ENCODE data around the gene IPPK. TPM values are rescaled to one million over a fixed set of nuclear protein-coding genes. Genes with fewer than 3 reads are reported as not detected.

IPPK gene
- total RNA-seq, 1 experiment from 2014 or later = 5.4 TPM

DNA sequence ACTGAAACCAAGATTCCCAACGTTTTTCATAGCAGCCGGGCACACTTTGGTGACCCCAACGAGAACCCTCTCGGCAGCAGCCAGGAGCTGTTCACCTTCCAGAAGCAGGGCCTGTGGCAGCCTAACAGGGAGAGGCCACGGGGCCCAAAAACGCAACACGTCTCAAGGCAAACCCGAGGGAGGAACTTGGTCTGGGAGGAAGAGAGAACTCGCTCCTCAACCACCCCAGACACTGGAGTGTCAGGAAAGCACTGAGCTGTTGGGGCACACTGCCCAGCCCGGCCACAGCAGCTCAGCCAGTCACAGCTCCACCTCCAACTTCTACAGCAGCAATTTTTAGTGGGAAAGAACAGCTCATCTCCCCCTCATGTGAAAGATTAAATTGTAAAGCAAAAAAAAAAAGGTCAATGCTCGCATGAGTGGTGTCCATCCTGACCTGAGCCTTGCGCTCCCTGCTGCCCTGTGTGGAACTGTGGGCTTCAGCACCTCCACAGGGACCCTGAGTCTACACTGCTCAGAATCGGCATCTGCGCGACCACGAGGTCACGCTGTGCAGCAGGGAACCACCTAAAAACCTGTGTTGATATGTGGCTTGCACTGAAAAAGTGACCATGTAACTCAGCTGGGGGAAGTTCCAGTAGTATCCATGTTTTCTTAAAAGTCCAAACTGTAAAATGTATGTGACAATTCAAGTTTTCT, 55.0 kb downstream of the IPPK start:
- H3K27ac ChIP-seq (ENCODE audit: low read length) = no peak overlapping the region
- CTCF ChIA-PET = no interaction called here
- POLR2A ChIA-PET = interaction anchor here (0.6 kb wide), 1 partner anchor 172 kb away, joined by 10 read pairs; no protein-coding TSS in a partner anchor

DNA sequence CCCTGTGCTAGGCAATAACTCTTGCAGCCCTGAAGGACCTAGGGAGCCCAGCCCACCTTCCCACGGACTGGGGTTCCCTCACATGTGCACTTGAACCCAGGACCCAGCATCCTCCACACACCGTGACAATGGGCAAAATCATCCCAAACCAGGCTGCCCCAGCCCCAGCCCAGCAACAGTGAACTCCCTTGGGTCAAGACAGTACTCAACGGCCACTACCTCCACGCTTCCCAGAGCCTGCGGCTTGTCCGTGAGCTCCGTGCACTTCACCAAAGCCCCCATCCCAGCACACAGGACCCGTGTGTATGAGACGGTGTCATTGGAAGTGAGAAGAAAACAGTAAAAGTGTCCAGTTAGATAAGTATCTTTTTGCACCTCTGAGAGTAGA, 55.8 kb downstream of the IPPK start:
- no TSS peak for BruUV-seq (replicated peaks)
- in situ Hi-C loops (cut with HindIII; ENCODE audit: low pct_unique_long_range_greater_than_20kb, low sequenced_read_pairs) = no loop called here
- peaks cover 3% of the 10 kb centered on the region; the same call in 1 of the 2 replicates for H3K36me3 ChIP-seq (ENCODE audit: control insufficient read depth, insufficient read depth, low read length)
- CTCF ChIA-PET = no interaction called here
- H3K27ac ChIP-seq (ENCODE audit: low read length) = no peak overlapping the region
- no peaks in the 10 kb centered on the region for H3K27me3 ChIP-seq (ENCODE audit: control insufficient read depth, insufficient read depth, low read length)
- H3K9me3 ChIP-seq (ENCODE audit: control insufficient read depth, insufficient read depth, low read depth, low read length) = no peaks in the 10 kb centered on the region
- TF ChIP-seq TCF7L2 (IDR thresholded peaks at IDR 0.05; ENCODE audit: low read depth, low read length) (no peak), SIN3A (IDR thresholded peaks at IDR 0.05; ENCODE audit: borderline replicate concordance, insufficient read depth, low read depth, low read length) (no peak), POLR2AphosphoS5 (IDR thresholded peaks at IDR 0.05; ENCODE audit: low read depth, low read length) (no peak)
- TF ChIP-seq, protein P1, sequence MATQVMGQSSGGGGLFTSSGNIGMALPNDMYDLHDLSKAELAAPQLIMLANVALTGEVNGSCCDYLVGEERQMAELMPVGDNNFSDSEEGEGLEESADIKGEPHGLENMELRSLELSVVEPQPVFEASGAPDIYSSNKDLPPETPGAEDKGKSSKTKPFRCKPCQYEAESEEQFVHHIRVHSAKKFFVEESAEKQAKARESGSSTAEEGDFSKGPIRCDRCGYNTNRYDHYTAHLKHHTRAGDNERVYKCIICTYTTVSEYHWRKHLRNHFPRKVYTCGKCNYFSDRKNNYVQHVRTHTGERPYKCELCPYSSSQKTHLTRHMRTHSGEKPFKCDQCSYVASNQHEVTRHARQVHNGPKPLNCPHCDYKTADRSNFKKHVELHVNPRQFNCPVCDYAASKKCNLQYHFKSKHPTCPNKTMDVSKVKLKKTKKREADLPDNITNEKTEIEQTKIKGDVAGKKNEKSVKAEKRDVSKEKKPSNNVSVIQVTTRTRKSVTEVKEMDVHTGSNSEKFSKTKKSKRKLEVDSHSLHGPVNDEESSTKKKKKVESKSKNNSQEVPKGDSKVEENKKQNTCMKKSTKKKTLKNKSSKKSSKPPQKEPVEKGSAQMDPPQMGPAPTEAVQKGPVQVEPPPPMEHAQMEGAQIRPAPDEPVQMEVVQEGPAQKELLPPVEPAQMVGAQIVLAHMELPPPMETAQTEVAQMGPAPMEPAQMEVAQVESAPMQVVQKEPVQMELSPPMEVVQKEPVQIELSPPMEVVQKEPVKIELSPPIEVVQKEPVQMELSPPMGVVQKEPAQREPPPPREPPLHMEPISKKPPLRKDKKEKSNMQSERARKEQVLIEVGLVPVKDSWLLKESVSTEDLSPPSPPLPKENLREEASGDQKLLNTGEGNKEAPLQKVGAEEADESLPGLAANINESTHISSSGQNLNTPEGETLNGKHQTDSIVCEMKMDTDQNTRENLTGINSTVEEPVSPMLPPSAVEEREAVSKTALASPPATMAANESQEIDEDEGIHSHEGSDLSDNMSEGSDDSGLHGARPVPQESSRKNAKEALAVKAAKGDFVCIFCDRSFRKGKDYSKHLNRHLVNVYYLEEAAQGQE (IDR thresholded peaks at IDR 0.05; ENCODE audit: insufficient read depth in 1 of 2, low read depth in 2 of 2, low read length in 1 of 2) = no peak
- TF ChIP-seq, protein P2, sequence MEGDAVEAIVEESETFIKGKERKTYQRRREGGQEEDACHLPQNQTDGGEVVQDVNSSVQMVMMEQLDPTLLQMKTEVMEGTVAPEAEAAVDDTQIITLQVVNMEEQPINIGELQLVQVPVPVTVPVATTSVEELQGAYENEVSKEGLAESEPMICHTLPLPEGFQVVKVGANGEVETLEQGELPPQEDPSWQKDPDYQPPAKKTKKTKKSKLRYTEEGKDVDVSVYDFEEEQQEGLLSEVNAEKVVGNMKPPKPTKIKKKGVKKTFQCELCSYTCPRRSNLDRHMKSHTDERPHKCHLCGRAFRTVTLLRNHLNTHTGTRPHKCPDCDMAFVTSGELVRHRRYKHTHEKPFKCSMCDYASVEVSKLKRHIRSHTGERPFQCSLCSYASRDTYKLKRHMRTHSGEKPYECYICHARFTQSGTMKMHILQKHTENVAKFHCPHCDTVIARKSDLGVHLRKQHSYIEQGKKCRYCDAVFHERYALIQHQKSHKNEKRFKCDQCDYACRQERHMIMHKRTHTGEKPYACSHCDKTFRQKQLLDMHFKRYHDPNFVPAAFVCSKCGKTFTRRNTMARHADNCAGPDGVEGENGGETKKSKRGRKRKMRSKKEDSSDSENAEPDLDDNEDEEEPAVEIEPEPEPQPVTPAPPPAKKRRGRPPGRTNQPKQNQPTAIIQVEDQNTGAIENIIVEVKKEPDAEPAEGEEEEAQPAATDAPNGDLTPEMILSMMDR (IDR thresholded peaks at IDR 0.05) = no peak
- H3K4me3 ChIP-seq (ENCODE audit: low read depth in 2 of 2, low read length in 2 of 2) = no peak overlapping the region
- POLR2A ChIA-PET = no interaction called here
- DNase-seq (ENCODE audit: low read depth, low spot score) (no peak), ATAC-seq (no peak)
- intact Hi-C loops (cut with micrococcal nuclease; ENCODE audit: unreplicated experiment) = no loop called here
- no peaks in the 10 kb centered on the region for H3K4me1 ChIP-seq (ENCODE audit: control insufficient read depth, insufficient read depth, low read length)

More for the DNA sequence above, 55.0 kb downstream of the IPPK start:
- DNase-seq (ENCODE audit: low read depth, low spot score) = no peak
- Histone ChIP-seq H3K4me1 (ENCODE audit: control insufficient read depth, insufficient read depth, low read length) (no peaks in the 10 kb centered on the region), H3K9me3 (ENCODE audit: control insufficient read depth, insufficient read depth, low read depth, low read length) (no peaks in the 10 kb centered on the region), H3K36me3 (ENCODE audit: control insufficient read depth, insufficient read depth, low read length) (peaks cover 3% of the 10 kb centered on the region; the same call in 1 of the 2 replicates), H3K4me3 (ENCODE audit: low read depth in 2 of 2, low read length in 2 of 2) (no peak overlapping the region), H3K27me3 (ENCODE audit: control insufficient read depth, insufficient read depth, low read length) (no peaks in the 10 kb centered on the region)
- no TSS peak for BruUV-seq (replicated peaks)
- in situ Hi-C loops (cut with HindIII; ENCODE audit: low pct_unique_long_range_greater_than_20kb, low sequenced_read_pairs) = no loop called here
- intact Hi-C loops (cut with micrococcal nuclease; ENCODE audit: unreplicated experiment) = no loop called here
- TF ChIP-seq POLR2AphosphoS5 (IDR thresholded peaks at IDR 0.05; ENCODE audit: low read depth, low read length) (no peak), TCF7L2 (IDR thresholded peaks at IDR 0.05; ENCODE audit: low read depth, low read length) (no peak), SIN3A (IDR thresholded peaks at IDR 0.05; ENCODE audit: borderline replicate concordance, insufficient read depth, low read depth, low read length) (no peak)
- TF ChIP-seq, protein P2 (IDR thresholded peaks at IDR 0.05) = no peak
- TF ChIP-seq, protein P1 (IDR thresholded peaks at IDR 0.05; ENCODE audit: insufficient read depth in 1 of 2, low read depth in 2 of 2, low read length in 1 of 2) = no peak
- no peak for ATAC-seq
